BE2C (cell line): ENCODE results near the gene GP1BB.
A peak's percentile ranks its signal among the peaks of the same experiment; 100 is the strongest.

ENCODE experiments used
- DNase-seq: peaks from one replicate; pipeline ENCODE4 v3.0.0-alpha.2; 2020
- H3K27me3 ChIP-seq: fragments of 250-450 bp; sonication (Bioruptor Pico); 2 replicates; pipeline ENCODE4 v1.5.1; 2020; ENCODE audit warnings: mild to moderate bottlenecking
- H3K36me3 ChIP-seq: fragments of 250-450 bp; sonication (Bioruptor Pico); 2 replicates; pipeline ENCODE4 v1.5.1; 2020; ENCODE audit warnings: mild to moderate bottlenecking
- H3K4me1 ChIP-seq: fragments of 250-450 bp; sonication (Bioruptor Pico); 2 replicates; pipeline ENCODE4 v1.5.1; 2020
- H3K4me3 ChIP-seq: 2 replicates; pipeline ENCODE4 v1.5.1; 2011; ENCODE audit warnings: low read depth, low read length
- H3K9me3 ChIP-seq: fragments of 250-450 bp; sonication (Bioruptor Pico); 2 replicates; pipeline ENCODE4 v1.5.1; 2020
- TF ChIP-seq, protein P1 (sequence below): IDR thresholded peaks from 2 replicates; pipeline ENCODE4 v1.5.1; 2012; ENCODE audit warnings: mild to moderate bottlenecking, low read depth, low read length

GP1BB gene

DNA sequence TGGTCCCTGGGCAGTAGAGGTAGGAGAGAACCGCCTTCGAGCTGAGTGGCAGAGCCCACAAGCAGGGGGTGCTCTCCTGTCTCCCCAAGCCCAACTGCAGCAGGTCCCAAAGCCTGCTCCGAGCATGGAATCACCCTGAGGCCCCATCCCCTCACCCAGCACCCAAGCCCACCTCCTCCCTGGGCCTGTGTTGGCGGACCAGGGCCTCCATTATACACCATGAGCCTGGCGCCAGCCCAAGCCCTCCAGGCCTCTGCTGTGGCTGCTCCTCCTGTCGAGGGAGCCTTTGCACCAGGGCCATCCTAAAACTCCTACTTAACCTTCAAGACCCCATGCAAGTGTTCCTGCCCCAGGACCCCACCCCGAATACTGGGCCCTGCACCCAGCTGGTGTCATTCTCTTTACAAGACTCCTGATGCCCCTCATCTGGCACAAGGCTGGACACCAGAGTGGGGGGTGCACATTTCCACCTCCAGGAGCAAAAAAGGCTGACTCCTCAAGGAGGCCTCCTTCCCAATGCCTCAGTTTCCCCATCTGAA, 16.6 kb downstream of the GP1BB start:
- TF ChIP-seq, protein P1, sequence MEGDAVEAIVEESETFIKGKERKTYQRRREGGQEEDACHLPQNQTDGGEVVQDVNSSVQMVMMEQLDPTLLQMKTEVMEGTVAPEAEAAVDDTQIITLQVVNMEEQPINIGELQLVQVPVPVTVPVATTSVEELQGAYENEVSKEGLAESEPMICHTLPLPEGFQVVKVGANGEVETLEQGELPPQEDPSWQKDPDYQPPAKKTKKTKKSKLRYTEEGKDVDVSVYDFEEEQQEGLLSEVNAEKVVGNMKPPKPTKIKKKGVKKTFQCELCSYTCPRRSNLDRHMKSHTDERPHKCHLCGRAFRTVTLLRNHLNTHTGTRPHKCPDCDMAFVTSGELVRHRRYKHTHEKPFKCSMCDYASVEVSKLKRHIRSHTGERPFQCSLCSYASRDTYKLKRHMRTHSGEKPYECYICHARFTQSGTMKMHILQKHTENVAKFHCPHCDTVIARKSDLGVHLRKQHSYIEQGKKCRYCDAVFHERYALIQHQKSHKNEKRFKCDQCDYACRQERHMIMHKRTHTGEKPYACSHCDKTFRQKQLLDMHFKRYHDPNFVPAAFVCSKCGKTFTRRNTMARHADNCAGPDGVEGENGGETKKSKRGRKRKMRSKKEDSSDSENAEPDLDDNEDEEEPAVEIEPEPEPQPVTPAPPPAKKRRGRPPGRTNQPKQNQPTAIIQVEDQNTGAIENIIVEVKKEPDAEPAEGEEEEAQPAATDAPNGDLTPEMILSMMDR: no peak
- H3K4me3 ChIP-seq: no peak overlapping the region
- H3K4me1 ChIP-seq: no peaks in the 10 kb centered on the region; the same call in 1 of the 2 replicates
- no peaks in the 10 kb centered on the region for H3K36me3 ChIP-seq
- DNase-seq: peak; percentile 52
- no peaks in the 10 kb centered on the region for H3K9me3 ChIP-seq
- H3K27me3 ChIP-seq: no peaks in the 10 kb centered on the region

DNA sequence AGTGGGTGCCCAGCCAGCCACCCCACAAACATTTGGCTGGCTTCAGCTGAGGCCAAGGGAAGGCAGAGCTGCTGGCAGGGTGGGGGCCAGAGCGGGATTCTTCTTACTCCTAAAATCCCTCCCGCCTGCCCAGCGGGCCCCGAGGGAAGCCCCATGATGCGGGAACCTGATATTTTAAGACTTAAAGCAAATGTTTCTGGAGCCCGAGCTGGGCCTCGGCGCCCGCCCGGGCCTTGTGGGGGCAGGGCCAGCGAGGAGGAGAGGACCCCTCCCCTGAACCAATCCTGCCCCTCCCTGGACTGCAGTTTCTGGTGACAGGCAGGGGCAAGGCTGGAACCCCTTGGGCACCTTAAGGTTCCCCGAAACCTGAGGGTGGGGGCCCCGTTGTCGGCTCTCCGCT, 17.2 kb downstream of the GP1BB start:
- no peak overlapping the region for H3K4me3 ChIP-seq
- peaks cover 2% of the 10 kb centered on the region for H3K4me1 ChIP-seq
- no peaks in the 10 kb centered on the region for H3K27me3 ChIP-seq
- no peaks in the 10 kb centered on the region for H3K36me3 ChIP-seq
- no peaks in the 10 kb centered on the region for H3K9me3 ChIP-seq
- no peak for DNase-seq
- TF ChIP-seq, protein P1: no peak

DNA sequence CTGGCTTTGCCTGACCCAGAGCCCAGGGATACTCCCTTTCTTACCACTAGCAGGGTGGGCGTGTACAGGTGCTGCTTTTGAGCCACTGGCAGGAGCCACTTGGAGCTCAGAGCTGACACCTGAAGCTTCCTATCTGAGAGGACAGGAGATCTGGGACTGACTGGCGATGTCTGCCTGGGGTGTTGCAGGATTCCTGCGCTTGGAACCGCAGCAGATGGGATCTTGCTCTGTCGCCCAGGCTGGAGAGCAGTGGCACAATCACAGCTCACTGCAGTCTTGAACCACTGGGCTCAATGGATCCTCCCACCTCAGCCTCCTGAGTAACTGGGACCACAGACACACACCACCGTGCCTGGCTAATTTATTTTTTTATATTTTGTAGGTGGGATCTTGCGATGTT, 17.7 kb downstream of the GP1BB start:
- DNase-seq: no peak
- TF ChIP-seq, protein P1: no peak
- no peaks in the 10 kb centered on the region for H3K36me3 ChIP-seq
- H3K4me3 ChIP-seq: no peak overlapping the region
- no peaks in the 10 kb centered on the region for H3K27me3 ChIP-seq
- H3K9me3 ChIP-seq: no peaks in the 10 kb centered on the region
- peaks cover 7% of the 10 kb centered on the region for H3K4me1 ChIP-seq

DNA sequence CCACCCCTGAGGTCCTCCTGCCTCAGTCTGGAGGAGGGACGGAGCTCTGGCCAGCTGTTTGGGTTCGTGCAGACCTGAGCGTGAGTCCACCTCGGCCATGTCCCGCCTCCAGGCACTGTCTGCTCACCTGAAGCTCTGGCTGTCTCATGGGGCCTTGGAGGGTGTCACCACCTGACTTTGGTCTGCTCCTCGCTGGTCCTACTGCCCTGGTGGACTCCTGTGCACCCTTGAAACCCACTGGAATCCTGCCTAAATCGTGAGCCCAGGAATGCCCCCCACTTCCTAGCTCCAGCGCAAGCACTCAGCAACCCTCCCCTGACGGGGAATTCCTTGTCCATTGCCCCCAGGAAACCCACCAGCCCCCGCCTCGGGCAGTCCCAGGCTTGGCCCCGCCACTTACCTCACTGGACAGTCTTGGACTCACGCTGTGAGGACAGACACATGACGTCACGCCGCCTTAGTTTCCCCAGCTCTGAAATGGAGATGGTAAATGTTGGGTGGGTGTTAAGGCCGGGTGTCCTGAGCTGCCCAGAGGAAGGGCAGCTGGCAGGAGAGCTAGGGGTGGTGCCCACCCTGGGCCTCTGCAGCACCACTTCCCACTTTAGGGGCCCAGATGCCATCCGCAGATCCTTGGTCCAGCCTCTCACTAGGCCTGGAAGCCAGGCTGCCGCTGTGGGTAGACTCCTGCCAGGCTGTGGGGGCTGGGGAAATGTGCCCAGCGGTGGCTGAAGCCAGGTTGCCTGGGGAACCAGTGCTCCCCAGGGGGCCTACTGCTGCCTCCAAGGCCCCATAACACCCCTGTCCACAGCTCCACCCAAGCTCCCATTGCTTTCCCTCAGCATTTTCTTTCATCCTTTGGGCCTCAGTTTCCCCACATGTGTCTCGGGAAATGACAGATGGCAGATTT, 19.1 kb downstream of the GP1BB start:
- Histone ChIP-seq H3K4me1 (peaks cover 8% of the 10 kb centered on the region), H3K9me3 (no peaks in the 10 kb centered on the region), H3K27me3 (no peaks in the 10 kb centered on the region), H3K36me3 (no peaks in the 10 kb centered on the region), H3K4me3 (no peak overlapping the region)
- TF ChIP-seq, protein P1: no peak
- no peak for DNase-seq

DNA sequence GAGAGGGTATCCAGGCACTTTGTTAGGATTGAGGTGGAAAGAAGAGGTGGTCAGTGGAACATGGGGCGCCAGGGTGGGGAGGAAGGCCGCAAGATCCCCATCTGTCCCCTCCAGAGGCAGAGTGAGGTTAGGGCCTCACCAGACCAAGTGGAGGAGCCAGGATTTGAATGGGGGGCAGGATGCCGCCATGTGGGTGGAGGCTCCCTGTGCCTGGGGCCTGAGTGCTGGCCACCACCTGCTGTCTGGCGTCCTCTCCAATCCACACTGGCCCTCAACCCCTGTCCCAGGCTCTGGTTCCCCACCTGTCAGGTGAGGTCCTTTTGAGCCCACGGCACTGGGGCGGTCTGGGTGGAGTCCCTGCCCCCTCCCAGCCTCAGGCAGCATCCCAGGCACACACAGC, 19.7 kb downstream of the GP1BB start:
- TF ChIP-seq, protein P1: no peak
- Histone ChIP-seq H3K36me3 (no peaks in the 10 kb centered on the region), H3K4me1 (peaks cover 8% of the 10 kb centered on the region), H3K9me3 (no peaks in the 10 kb centered on the region), H3K27me3 (no peaks in the 10 kb centered on the region), H3K4me3 (no peak overlapping the region)
- no peak for DNase-seq

DNA sequence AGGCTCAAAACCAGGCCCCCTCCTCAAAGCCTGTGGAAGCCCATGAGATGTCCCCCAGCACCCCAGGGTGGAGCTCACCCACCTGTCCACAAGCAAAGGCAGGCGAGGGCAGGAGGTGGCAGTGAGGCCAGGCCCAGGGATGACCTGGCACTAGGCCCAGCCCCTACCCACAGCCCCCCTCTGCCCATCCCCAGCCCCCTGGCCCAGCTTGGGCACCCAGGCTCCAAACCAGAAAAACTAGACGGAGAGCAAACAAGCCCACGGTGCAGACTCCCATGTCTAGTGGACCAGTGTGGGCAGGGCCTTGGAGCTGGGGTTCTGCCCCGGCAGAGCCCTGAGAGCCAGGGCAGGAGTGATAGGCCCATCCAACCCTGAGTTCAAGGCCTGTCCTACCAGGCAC, 20.3 kb downstream of the GP1BB start:
- Histone ChIP-seq H3K9me3 (no peaks in the 10 kb centered on the region), H3K27me3 (no peaks in the 10 kb centered on the region), H3K4me3 (no peak overlapping the region), H3K4me1 (peaks cover 8% of the 10 kb centered on the region), H3K36me3 (no peaks in the 10 kb centered on the region)
- DNase-seq: no peak
- TF ChIP-seq, protein P1: no peak
